HG02610 (cell line): ENCODE data around the gene NFATC2.
A peak's percentile ranks its signal among the peaks of the same experiment; 100 is the strongest.

Experiments used
- ATAC-seq: cut with Tn5 transposase; IDR thresholded peaks from one replicate; pipeline ENCODE4 v1.9.1; 2021; ENCODE audit warnings: mild to moderate bottlenecking, moderate library complexity; ENCODE audit not compliant: unreplicated experiment

The NFATC2 gene

GRCh38 chr20:51497542-51498467, 44.7 kb downstream of the NFATC2 start:
- ATAC-seq, result peak; percentile 42

- ATAC-seq, result no peak
These were observed 45.6 kb downstream of the NFATC2 start for GRCh38 chr20:51496964-51497363.

GRCh38 chr20:51495921-51496545, 46.5 kb downstream of the NFATC2 start:
- no peak for ATAC-seq

- ATAC-seq, result no peak
These were observed 47.2 kb downstream of the NFATC2 start for GRCh38 chr20:51495291-51495690.

GRCh38 chr20:51494241-51495110, 48.0 kb downstream of the NFATC2 start:
- no peak for ATAC-seq

GRCh38 chr20:51493346-51493791, 49.1 kb downstream of the NFATC2 start:
- no peak for ATAC-seq

GRCh38 chr20:51492167-51493092, 50.1 kb downstream of the NFATC2 start:
- ATAC-seq, result no peak

GRCh38 chr20:51491393-51491792, 51.1 kb downstream of the NFATC2 start:
- ATAC-seq, result no peak

GRCh38 chr20:51490635-51491034, 51.9 kb downstream of the NFATC2 start:
- no peak for ATAC-seq

- no peak for ATAC-seq
These were observed 52.9 kb downstream of the NFATC2 start for GRCh38 chr20:51489611-51490010.

- ATAC-seq, result no peak
These were observed 54.2 kb downstream of the NFATC2 start for GRCh38 chr20:51488331-51488730.

GRCh38 chr20:51487565-51488268, 54.8 kb downstream of the NFATC2 start:
- no peak for ATAC-seq

GRCh38 chr20:51487076-51487475, 55.4 kb downstream of the NFATC2 start:
- no peak for ATAC-seq

GRCh38 chr20:51486197-51487005, 56.1 kb downstream of the NFATC2 start:
- no peak for ATAC-seq

- ATAC-seq, result no peak
These were observed 57.7 kb downstream of the NFATC2 start for GRCh38 chr20:51484831-51485230.

- ATAC-seq, result no peak
These were observed 58.2 kb downstream of the NFATC2 start for GRCh38 chr20:51484141-51484815.

- ATAC-seq, result no peak
These were observed 59.6 kb downstream of the NFATC2 start for GRCh38 chr20:51482836-51483473.
